Fibroblast of villous mesenchyme (primary cell): ENCODE data around the gene FAM13B. TPM values are rescaled to one million over a fixed set of nuclear protein-coding genes. Genes with fewer than 3 reads are reported as not detected.
"Not testable (repeated sequence)": the region's sequence is repeated elsewhere in the genome, so short reads cannot be mapped to it uniquely, and the experiment has no call there.

Experiments
- DNase-seq: peaks from one replicate; pipeline ENCODE4 v3.0.0-alpha.2; 2010; ENCODE audit warnings: low read depth
- H3K4me3 ChIP-seq: 2 replicates; pipeline ENCODE4 v1.5.1; 2011; ENCODE audit warnings: low read depth, mild to moderate bottlenecking, low read length
- CTCF ChIP-seq: IDR thresholded peaks from 2 replicates; pipeline ENCODE4 v1.5.1; 2012; ENCODE audit warnings: low read depth, mild to moderate bottlenecking, low read length; ENCODE audit not compliant: insufficient read depth
- total RNA-seq: library from RNA; depleted of rRNA; stranded (reverse); fragments of >200 nt; gene quantifications from 2 replicates; pipeline ENCODE4 v1.2.3, GENCODE V29; 2012

Gene FAM13B
- total RNA-seq, 1 donor: 43.2 TPM

GRCh38 chr5:138051441-138052296 is 18.8 kb upstream of the FAM13B start:
- TF ChIP-seq CTCF: no peak
- DNase-seq: no peak
- H3K4me3 ChIP-seq: no peak overlapping the region

DNA sequence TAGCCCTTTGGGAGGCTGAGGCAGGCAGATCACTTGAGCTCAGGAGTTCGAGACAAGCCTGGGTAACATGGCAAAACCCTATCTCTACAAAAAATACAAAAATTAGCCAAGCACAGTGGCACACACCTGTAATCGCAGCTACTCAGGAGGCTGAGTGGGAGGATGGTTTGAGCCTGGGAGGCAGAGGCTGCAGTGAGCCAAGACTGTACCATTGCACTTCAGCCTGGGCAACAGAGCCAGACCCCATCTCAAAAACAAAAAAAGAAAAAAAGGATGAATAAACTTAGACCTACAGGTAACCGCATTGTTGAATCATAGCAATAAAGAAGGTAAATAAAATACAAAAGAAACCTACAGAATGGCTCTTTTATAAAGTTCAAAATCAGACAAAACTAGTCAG is 12.4 kb upstream of the FAM13B start:
- DNase-seq, H3K4me3 ChIP-seq: not testable (repeated sequence)

- DNase-seq: no peak
- no peak overlapping the region for H3K4me3 ChIP-seq
- no peak for TF ChIP-seq CTCF
Observed at GRCh38 chr5:138038826-138039225, 5.9 kb upstream of the FAM13B start.

- no peak for DNase-seq
- no peak for TF ChIP-seq CTCF
- no peak overlapping the region for H3K4me3 ChIP-seq
Observed at GRCh38 chr5:138037907-138038633, 5.2 kb upstream of the FAM13B start.

- TF ChIP-seq CTCF: no peak
- no peak overlapping the region for H3K4me3 ChIP-seq
- DNase-seq: no peak
Observed at GRCh38 chr5:138037271-138037670, 4.4 kb upstream of the FAM13B start.

DNA sequence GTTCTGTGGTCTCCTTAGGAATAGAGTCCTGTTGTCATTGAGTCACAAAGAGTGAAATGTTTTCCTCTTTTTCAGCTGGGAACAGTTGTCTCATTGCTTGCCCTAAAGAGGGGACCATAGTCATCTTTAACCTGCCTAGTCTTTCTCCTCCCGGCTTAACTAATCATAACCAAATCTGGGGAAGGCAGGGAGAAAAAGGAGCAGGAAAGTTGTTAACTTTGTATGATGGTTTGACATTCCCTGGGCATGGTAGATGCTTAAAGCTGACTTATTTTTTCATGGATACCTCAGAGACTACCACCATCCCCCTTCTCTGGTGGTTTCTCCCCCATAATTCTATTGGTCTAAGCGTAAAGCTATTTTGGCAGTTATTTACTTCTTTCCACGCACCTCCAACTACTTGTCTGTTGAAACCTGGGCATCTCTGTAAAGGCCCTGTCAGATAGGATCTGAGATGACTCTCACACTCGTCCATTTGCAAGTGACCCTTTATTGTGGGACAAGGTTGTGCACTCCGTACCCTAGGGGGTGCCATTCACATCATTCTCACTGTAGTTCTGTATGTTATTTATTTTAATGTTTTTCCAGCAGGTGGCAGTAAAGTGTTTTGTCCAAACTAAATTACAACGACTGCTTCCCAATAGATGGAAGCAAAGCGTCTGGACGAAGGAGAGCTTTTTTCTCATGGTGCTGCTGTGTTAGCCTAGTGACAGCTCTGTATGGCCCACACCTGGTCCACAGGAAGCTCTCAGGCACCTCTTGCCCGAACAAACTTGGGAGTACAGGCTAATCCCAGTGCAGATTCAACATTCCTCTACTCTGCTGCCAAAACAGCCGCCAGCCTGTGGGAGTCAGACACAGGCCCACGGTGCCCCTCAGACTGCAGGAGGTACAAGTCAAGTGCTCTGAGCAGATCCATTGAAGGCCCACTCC is 3.0 kb upstream of the FAM13B start:
- peak; percentile 91 for DNase-seq
- H3K4me3 ChIP-seq: no peak overlapping the region
- peak; percentile 90 for TF ChIP-seq CTCF
